ENCODE measurements around the gene SNRPA. TPM values are rescaled to one million over a fixed set of nuclear protein-coding genes. Genes with fewer than 3 reads are reported as not detected.
A peak's percentile ranks its signal among the peaks of the same experiment; 100 is the strongest.

The SNRPA gene
- total RNA-seq, 2 donors from 2014 or later = 18.7 to 42.2 TPM

GRCh38 chr19:40755791-40756190, 4.8 kb downstream of the SNRPA start:
- TF ChIP-seq POLR2A (IDR thresholded peaks at IDR 0.05) (no peak), CTCF (IDR thresholded peaks at IDR 0.05) (no peak)
- 96 to 100% methylated on average over 8 of the region's 8 CpGs for WGBS, 2 donors
- no peak overlapping the region for H3K4me3 ChIP-seq
- H3K27me3 ChIP-seq = no peaks in the 10 kb centered on the region
- DNase-seq (no peak), ATAC-seq (no peak)
- H3K4me1 ChIP-seq = peaks cover 41% of the 10 kb centered on the region
- H3K27ac ChIP-seq = no peak overlapping the region
- H3K36me3 ChIP-seq (replicated peaks in 1 of 2; ENCODE audit: insufficient read depth in 1 of 2, low read depth in 2 of 2) = peaks cover 0 to 30% of the 10 kb centered on the region in 2 donors
- intact Hi-C loops (cut with DNase I) = no loop called here
- no peaks in the 10 kb centered on the region for H3K9me3 ChIP-seq

GRCh38 chr19:40756502-40757110, 5.6 kb downstream of the SNRPA start:
- Histone ChIP-seq H3K4me1 (peaks cover 41% of the 10 kb centered on the region), H3K27ac (no peak overlapping the region), H3K36me3 (replicated peaks in 1 of 2; ENCODE audit: insufficient read depth in 1 of 2, low read depth in 2 of 2) (peaks cover 0 to 34% of the 10 kb centered on the region in 2 donors)

GRCh38 chr19:40758491-40758890, 7.5 kb downstream of the SNRPA start:
- H3K4me1 ChIP-seq = peaks cover 28% of the 10 kb centered on the region
- no peaks in the 10 kb centered on the region for H3K9me3 ChIP-seq
- ATAC-seq (no peak), DNase-seq (no peak)
- no peak overlapping the region for H3K27ac ChIP-seq
- intact Hi-C loops (cut with DNase I) = no loop called here
- TF ChIP-seq POLR2A (IDR thresholded peaks at IDR 0.05) = no peak
- TF ChIP-seq CTCF (IDR thresholded peaks at IDR 0.05) = no peak
- WGBS, 2 donors = 96 to 97% methylated on average over 3 of the region's 3 CpGs
- H3K27me3 ChIP-seq = no peaks in the 10 kb centered on the region
- peaks cover 12 to 51% of the 10 kb centered on the region in 2 donors for H3K36me3 ChIP-seq (replicated peaks in 1 of 2; ENCODE audit: insufficient read depth in 1 of 2, low read depth in 2 of 2)
- H3K4me3 ChIP-seq = no peak overlapping the region

More at GRCh38 chr19:40756502-40757110, 5.6 kb downstream of the SNRPA start:
- no peak for ATAC-seq
- intact Hi-C loops (cut with DNase I) = no loop called here
- TF ChIP-seq POLR2A (IDR thresholded peaks at IDR 0.05) (no peak), CTCF (IDR thresholded peaks at IDR 0.05) (no peak)
- 71 to 80% methylated on average over 8 to 11 of the region's 11 CpGs for WGBS, 2 donors
- no peak overlapping the region for H3K4me3 ChIP-seq
- H3K9me3 ChIP-seq = no peaks in the 10 kb centered on the region
- H3K27me3 ChIP-seq = no peaks in the 10 kb centered on the region
- no peak for DNase-seq

GRCh38 chr19:40759352-40759751, 8.3 kb downstream of the SNRPA start:
- 94% methylated on average over 9 to 12 of the region's 13 CpGs for WGBS, 2 donors
- no peak for DNase-seq
- H3K27ac ChIP-seq = no peak overlapping the region
- peaks cover 20% of the 10 kb centered on the region for H3K4me1 ChIP-seq
- no peak overlapping the region for H3K4me3 ChIP-seq
- H3K27me3 ChIP-seq = no peaks in the 10 kb centered on the region
- H3K36me3 ChIP-seq (replicated peaks in 1 of 2; ENCODE audit: insufficient read depth in 1 of 2, low read depth in 2 of 2) = peaks cover 18 to 59% of the 10 kb centered on the region in 2 donors
- intact Hi-C loops (cut with DNase I) = no loop called here
- H3K9me3 ChIP-seq = no peaks in the 10 kb centered on the region
- no peak for ATAC-seq
- TF ChIP-seq POLR2A (IDR thresholded peaks at IDR 0.05) = no peak

- 93 to 94% methylated on average over 16 to 17 of the region's 17 CpGs for WGBS, 2 donors
- H3K4me3 ChIP-seq = no peak overlapping the region
- ATAC-seq (no peak), DNase-seq (no peak)
- no peaks in the 10 kb centered on the region for H3K4me1 ChIP-seq
- peak overlapping the region in 1 of 4 donors; percentile 15 for H3K27ac ChIP-seq
- intact Hi-C loops (cut with DNase I) = no loop called here
- H3K9me3 ChIP-seq = no peaks in the 10 kb centered on the region
- TF ChIP-seq CTCF (IDR thresholded peaks at IDR 0.05) (no peak), POLR2A (IDR thresholded peaks at IDR 0.05) (no peak)
- H3K36me3 ChIP-seq (replicated peaks in 1 of 2; ENCODE audit: insufficient read depth in 1 of 2, low read depth in 2 of 2) = peaks cover 32 to 70% of the 10 kb centered on the region in 2 donors
- H3K27me3 ChIP-seq = no peaks in the 10 kb centered on the region
Measured at GRCh38 chr19:40762754-40763470, 11.9 kb downstream of the SNRPA start.

Measured in body of pancreas (tissue), 4 donors.